ENCODE results near the gene SLC25A44.

DNA sequence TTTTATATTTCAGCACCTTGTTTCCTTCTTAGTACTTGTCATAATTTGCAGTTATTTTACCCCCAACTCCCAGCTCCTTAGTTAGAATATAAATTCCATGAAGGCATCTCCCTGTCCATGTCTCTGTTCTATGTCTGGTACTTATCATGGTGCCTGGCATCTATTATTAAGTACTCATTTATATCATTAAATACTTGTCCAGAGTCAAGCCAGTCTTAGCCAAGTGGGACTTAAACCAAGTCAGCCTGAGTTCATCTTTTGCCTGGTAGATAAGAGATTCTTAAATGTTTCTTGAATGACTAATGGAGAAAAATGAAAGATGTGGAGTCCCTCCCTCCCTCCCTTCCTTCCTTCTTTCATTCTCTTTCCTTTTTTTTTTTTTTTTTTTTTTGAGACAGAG lies 9.4 kb downstream of the SLC25A44 start:
- TF ChIP-seq, protein P1, sequence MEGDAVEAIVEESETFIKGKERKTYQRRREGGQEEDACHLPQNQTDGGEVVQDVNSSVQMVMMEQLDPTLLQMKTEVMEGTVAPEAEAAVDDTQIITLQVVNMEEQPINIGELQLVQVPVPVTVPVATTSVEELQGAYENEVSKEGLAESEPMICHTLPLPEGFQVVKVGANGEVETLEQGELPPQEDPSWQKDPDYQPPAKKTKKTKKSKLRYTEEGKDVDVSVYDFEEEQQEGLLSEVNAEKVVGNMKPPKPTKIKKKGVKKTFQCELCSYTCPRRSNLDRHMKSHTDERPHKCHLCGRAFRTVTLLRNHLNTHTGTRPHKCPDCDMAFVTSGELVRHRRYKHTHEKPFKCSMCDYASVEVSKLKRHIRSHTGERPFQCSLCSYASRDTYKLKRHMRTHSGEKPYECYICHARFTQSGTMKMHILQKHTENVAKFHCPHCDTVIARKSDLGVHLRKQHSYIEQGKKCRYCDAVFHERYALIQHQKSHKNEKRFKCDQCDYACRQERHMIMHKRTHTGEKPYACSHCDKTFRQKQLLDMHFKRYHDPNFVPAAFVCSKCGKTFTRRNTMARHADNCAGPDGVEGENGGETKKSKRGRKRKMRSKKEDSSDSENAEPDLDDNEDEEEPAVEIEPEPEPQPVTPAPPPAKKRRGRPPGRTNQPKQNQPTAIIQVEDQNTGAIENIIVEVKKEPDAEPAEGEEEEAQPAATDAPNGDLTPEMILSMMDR (conservative IDR thresholded peaks at IDR 0.05; ENCODE audit: low read depth, low read length), result no peak
- no peak for TF ChIP-seq EZH2 (IDR thresholded peaks at IDR 0.05; ENCODE audit: borderline replicate concordance, low read depth, low read length, poor library complexity, severe bottlenecking)
